ENCODE measurements around the gene TMEM42.

Gene TMEM42

GRCh38 chr3:44909063-44909462, 47.4 kb downstream of the TMEM42 start:
- FAIRE-seq = no peak
- DNase-seq (ENCODE audit: low spot score) = no peak

- no peak for FAIRE-seq
These were observed 49.0 kb downstream of the TMEM42 start for GRCh38 chr3:44910693-44911092.

GRCh38 chr3:44913868-44914468, 52.3 kb downstream of the TMEM42 start:
- FAIRE-seq = no peak
- DNase-seq (ENCODE audit: low spot score) = peak; percentile 49

More at GRCh38 chr3:44910693-44911092, 49.0 kb downstream of the TMEM42 start:
- DNase-seq (ENCODE audit: low spot score) = no peak

- FAIRE-seq (no peak), DNase-seq (ENCODE audit: low spot score) (no peak)
These were observed 53.2 kb downstream of the TMEM42 start for GRCh38 chr3:44914936-44915335.

All from RCC 7860 (cell line).